HTR-8/SVneo (cell line): ENCODE measurements around the gene MGMT.

Source experiments
- DNase-seq: peaks from one replicate; pipeline ENCODE4 v3.0.0; 2011; ENCODE audit warnings: low spot score, mixed read lengths; ENCODE audit not compliant: insufficient read length
- FAIRE-seq: peaks from 2 replicates; lab custom pipeline; 2011; peaks lifted over from hg19 to GRCh38; lab: Jason Lieb, UNC

Gene MGMT

DNA sequence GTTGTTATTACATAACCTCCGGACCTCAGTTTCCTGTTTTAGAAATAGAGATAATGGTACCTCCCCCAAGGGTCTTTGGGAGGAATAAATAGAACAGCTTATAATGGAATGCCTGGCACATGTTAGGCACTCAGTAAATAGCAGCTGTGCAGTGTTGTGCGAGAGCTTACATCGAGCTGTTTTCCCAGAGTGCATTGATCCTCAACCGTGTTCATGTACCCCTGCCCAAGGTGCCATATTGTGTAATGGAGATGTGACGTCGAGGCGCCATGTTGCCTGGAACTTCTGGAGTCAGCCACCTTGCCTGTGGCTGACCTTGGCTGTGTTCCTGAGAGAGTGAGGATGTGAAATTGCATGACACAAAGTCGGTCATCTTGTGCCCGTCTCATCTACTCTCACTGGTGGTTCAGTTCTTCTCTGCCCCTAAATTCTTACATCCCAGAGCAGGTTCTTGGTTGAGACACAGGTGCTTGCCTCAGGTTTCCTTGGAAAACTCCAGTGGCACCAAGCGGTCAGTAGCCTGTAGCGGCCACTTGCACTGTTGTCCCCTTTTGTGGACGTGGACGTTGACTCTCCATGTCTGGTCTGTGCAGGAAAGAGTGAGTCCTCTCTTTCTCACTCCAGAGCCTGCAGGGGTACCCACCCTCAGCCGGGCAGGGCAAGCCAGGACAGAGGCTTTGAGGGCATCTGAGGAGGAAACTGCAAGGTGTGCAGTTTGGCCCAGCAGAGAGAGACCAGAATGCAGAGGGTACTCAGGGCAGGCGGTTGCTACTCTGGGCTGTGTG lies 230.6 kb downstream of the MGMT start:
- no peak for FAIRE-seq

DNA sequence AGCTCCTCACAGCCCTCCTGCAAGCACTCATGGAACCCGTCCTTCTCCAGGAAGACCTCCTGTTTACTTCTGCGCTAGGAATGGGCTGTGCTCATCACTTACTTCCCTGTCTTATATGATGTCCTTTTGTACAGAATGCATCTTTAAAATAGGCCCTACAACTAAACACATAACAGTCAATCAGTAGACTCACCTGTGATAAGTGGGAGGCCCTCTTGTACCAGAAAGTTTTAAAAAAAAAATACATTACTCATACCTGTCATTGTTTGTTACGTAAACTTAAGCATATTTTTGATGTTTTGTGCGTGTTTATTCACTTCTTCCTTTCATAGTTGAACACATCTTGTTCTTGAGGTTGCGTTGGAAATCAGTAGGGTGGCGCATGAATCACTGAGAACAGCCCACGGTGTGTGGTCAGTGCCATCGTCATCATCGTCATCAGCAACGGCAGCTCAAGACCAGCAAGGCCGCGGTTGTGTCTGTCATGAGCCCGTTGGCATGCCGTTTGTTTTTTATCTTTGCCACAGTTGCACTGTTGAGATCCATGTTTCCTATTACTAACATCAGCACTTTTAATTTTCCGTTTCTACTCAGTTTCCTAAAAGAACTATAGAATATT lies 232.8 kb downstream of the MGMT start:
- no peak for DNase-seq
- FAIRE-seq, result no peak

More for the DNA sequence above, 230.6 kb downstream of the MGMT start:
- DNase-seq, result no peak

DNA sequence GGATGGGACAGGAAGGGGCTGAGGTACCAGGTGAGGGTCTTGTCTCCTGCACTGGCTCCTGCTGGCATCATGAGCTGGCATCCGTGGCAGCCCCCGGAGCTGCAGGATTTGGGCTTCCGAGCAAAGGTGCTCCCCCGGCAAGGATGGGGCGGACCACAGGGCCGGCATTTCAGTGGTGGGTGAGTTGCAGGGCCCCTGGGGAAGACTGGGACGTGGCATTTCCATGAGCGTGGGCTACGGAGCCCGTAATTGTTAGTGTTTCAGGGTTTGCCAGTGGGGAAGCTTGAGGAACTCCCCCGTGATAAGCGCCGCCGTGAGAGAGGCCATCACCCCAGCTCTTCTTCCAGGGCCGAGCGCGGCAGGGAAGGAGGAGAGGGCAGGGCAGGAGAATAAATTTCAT lies 235.6 kb downstream of the MGMT start:
- DNase-seq (no peak), FAIRE-seq (no peak)

- DNase-seq (no peak), FAIRE-seq (no peak)
Measured at GRCh38 chr10:129703287-129704137, 236.5 kb downstream of the MGMT start.

DNA sequence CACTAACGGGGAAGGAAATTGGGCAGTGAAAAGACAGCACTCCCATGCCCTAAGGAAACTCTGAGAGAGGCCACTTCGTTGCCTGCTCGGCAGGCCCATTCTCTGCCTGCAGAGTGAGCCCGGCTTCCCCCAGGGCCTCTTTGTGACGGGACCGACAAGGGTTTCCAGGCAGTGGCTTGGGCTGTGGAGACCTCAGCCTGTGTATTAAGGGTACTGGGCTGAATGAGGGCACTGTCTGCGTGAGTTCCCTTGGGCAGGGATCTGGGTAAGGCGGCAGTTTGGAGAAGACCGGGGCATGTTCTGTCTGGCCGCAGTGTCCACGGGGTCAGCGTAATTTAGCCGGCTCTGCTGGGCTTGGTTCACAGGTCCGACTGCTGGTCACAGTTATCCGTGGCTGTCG lies 237.2 kb downstream of the MGMT start:
- FAIRE-seq (no peak), DNase-seq (no peak)

GRCh38 chr10:129704786-129705525 lies 237.9 kb downstream of the MGMT start:
- FAIRE-seq, result no peak
- no peak for DNase-seq

DNA sequence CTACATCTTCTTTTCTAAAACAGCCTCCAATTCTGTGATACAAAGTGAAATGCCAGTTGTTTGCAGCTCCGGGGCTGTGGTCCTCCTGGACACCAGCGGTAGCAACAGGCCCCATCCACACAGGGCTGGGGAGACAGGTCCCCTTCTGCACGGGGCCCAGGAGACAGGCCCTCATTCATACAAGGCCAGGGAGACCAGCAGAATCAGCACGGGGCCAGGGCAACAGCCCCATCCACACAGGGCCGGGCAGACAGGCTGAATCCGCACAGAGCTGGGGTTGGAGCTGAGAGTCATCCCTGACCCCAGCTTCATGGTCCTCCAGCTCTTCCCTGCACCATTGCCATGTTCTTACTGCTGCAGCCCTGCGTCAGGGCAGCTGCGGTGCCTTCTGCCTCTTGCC lies 238.6 kb downstream of the MGMT start:
- DNase-seq, result no peak
- no peak for FAIRE-seq

DNA sequence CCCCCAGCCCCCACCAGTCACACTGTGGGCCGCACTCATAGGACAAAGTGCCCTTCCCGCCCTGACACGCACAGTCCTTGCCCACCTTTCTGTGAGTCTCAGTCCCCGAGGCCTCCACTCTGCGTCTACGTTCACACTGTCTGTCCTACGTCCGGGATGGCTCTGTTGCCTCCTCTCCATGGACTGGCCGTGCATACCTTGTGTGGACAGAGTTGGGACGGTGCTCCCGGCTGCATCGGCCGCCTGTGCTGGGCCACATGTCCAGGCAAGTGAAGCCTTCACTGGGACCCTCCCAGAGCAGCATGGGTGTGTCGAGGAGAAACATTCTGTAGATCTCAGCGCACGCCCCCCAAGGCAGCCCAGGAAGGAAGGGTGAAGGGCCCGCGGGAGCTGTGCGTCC lies 239.0 kb downstream of the MGMT start:
- DNase-seq (no peak), FAIRE-seq (no peak)

DNA sequence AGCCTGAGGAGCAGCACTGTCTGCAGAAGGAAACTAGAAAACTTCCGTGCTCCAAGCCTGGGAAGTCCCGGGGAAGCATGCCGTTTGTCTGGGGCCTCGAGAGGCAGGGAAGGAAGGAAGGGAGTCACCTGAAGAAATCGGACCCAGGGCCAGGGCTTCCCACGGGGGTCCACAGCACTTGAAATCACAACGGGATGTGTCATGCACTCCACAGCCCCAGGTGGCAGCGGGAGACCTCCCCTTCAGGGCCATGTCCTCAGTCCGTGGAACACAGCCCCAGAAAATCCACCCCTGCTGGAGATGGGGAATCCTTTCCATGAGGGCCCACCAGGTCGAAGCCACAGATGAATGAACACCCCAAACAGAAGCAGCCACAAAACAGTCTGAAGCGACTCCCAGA lies 239.5 kb downstream of the MGMT start:
- FAIRE-seq (no peak), DNase-seq (no peak)

DNA sequence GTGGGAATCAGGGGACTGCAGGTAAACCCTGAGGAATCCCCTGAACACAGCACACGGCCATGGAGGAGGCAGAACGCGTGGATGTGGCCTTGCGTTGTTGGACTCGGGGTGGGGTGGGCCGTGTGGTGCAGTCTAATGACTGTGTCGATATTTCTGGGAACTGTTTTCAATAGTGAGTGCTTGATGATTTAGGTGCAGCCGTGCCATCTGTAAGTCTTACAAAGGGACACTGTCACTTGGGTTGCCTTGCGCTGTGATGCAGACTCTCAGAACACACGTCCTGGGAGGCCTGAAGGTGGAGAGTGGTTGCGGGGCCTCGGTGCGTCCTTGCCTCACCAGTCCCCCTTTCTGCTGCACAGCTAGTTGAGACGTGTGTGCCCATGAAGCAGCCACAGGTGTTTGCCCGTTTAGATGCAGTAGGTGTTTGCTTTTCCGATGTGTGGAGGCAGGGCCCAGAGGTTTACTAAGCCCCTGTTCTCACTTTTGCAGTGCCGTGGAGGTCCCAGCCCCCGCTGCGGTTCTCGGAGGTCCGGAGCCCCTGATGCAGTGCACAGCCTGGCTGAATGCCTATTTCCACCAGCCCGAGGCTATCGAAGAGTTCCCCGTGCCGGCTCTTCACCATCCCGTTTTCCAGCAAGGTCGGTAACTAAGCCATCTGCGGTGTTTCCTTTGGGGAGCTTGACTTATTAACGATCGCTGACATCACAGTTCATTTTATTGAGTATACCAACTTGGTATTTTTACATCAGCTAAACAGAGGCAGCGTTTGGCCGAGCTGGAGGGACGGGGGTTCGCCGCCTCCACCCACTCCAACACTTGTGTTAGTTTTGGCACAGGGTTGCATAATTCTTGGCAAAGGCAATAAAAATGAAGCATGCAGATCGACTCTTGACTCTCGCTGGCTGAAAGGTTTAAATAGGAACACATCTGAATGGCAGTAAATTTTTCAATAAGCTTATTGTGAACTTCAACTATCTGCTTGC lies 240.7 kb downstream of the MGMT start:
- FAIRE-seq, result no peak
- DNase-seq, result no peak

DNA sequence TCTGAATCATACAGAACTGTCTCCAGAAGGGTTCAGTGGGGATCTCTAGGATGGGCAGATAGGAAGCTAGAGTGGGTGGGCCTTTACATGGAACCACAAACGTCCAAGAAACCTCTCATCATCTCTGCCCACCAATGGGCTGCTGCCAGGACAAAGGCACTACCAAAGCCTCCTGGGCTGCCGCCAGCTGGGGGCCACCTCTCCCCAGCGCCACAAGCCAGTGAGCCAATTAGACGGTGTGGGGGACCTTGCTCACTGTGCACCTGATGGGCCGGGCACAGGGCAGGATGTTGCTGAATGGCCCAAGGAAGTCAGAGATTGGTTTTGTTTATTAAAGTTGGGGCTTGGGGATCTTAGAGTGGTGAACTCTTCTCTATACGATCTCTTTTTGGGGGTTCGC lies 242.1 kb downstream of the MGMT start:
- DNase-seq (no peak), FAIRE-seq (no peak)

DNA sequence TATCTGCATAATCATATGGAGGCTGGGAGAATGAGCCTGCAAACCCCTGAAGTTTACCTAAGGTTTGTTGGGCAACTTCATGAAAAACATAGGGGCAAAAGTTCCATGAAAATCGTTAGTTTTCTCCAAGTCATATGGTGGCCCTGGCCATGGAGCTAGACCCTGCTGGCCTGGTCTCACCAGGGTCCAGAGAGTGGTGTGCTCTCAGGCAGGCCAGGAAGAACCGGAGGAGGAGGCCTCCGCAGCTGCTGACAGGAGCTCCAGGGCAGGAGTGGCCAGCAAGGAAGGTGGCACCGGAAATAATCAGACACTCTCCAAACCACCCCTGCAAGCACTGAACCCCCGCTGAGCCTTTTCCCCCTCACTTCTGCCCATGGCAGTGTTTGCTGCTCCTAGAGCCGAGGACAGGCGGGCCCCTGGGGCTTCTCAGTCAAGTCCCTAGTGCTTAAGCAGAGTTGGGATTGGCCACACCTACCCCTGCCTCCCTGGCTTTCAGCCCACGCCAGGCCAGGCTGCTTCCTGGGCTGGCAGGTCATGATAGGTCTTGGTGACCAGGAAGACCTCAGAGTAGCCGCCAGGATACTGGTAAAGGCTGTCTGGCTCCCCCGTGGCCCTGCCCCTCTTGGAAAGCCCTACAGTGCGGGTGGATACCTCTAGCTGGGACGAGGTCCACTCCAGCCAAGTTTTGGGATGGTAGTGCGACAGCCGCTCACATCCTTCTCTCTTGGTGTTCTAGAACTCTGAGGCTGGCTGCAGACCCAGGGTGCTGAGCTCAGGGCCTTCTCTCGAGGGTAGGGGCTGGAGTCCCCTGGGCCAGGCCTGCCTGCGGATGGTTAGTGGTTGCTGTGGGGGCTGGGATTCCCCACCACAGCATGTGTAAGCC lies 242.8 kb downstream of the MGMT start:
- no peak for FAIRE-seq
- DNase-seq, result no peak

- DNase-seq (no peak), FAIRE-seq (no peak)
Measured at GRCh38 chr10:129710510-129710847, 243.4 kb downstream of the MGMT start.

DNA sequence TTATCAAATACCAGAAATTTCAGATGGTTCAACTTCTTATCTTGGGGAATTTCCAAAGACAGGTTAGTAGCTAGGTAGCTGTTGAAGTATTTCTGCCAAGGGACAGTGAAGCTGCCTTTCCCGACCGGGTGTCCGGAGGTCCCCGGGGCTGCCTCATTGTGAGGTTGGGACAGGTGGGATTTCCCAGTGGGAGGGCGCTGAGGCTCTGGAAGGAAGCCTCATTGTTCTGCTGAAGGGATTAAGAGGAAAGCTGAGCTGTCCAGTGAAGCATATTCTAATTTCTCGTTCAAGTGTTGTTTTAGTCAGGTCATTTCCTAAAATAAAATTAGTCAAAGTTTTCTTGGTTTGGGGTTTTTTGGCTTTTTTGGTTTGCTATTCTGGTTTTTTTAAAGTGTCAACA lies 244.2 kb downstream of the MGMT start:
- DNase-seq (no peak), FAIRE-seq (no peak)

DNA sequence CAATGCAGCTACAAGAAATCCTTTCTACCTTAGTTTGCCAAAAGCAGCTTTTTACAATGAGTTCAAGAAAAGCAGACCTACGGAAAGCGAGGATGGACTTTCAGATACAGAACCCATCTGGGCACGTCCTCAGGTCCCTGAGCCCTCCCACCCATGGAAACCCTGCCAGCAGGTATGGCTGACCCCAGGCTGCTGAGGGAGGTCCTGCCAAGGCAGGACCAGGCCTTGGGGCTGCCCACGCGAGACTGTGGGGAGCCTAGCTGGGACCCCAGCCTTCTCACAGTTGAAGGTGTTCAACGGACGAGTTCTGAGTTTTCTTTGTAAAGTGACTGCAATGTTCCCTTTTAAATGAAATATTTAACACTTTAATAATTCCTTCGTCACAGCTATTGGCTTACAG lies 245.0 kb downstream of the MGMT start:
- no peak for DNase-seq
- no peak for FAIRE-seq

- no peak for FAIRE-seq
- DNase-seq, result no peak
Measured at GRCh38 chr10:129713659-129714265, 246.7 kb downstream of the MGMT start.

GRCh38 chr10:129715805-129716204 lies 248.8 kb downstream of the MGMT start:
- no peak for DNase-seq
- no peak for FAIRE-seq

- DNase-seq, result no peak
Measured at GRCh38 chr10:129716211-129716681, 249.2 kb downstream of the MGMT start.

More at GRCh38 chr10:129716211-129716681, 249.2 kb downstream of the MGMT start:
- no peak for FAIRE-seq
